Measurements from ENCODE around the gene IGFBP4. TPM values are rescaled to one million over a fixed set of nuclear protein-coding genes. Genes with fewer than 3 reads are reported as not detected.

The IGFBP4 gene
- total and polyA plus RNA-seq, 2 of the 13 experiments (the other 11 are each of a cell fraction or from before 2014, with no cell fraction given) = 4.1 to 49.0 TPM

DNA sequence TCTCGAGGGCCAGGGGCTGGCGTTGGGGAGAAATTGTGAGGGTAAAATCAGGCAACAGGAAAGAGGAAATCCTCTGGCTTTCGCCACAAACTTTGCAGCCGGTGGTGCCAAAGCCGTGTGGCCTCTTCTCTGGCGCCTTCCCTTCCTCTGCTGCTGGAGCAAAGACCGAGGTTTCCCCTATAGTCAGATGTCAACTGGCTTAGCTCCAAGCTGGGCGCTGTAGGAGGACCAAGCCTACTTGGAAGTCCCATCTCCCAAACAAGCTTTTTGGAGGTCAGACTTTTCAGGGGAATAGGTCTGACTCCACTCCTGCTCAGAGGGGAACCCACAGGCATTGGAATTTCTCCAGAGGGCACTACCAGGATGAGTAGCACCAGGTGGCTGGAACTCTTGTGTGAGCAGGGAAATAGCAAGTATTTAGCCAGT, 5.0 kb downstream of the IGFBP4 start:
- in situ Hi-C loops (cut with HindIII; ENCODE audit: extremely low pct_ligation_motif_present, low pct_unique_long_range_greater_than_20kb) = no loop called here
- Histone ChIP-seq H3K9ac (ENCODE audit: insufficient read depth, low read depth, low read length) (peak overlapping the region; percentile 1; the same call in 1 of the 2 replicates), H3K79me2 (ENCODE audit: insufficient read depth, low read length) (no peaks in the 10 kb centered on the region), H3K9me3 (ENCODE audit: low read length) (no peaks in the 10 kb centered on the region), H2AFZ (ENCODE audit: low read length) (no peak overlapping the region), H3K36me3 (replicated peaks in 1 of 2; ENCODE audit: control insufficient read depth in 1 of 2, insufficient read depth in 2 of 2, low read length in 2 of 2) (peaks cover 0 to 3% of the 10 kb centered on the region in 2 experiments; a peak in 2 of 5 replicates), H4K20me1 (ENCODE audit: insufficient read depth, low read length) (no peaks in the 10 kb centered on the region), H3K4me3 (replicated peaks in 1 of 3; ENCODE audit: insufficient read depth in 1 of 3, low read depth in 2 of 3, low read length in 3 of 3) (peak overlapping the region; percentile 1 to 58 (median 10); a peak in 3 of 6 replicates), H3K27me3 (ENCODE audit: control insufficient read depth in 1 of 2, insufficient read depth in 2 of 2, low read length in 2 of 2) (no peaks in the 10 kb centered on the region; a peak in 1 of 5 replicates), H3K4me2 (ENCODE audit: low read depth, low read length) (peak overlapping the region; percentile 81), H3K4me1 (ENCODE audit: insufficient read depth, low read length) (peaks cover 66% of the 10 kb centered on the region), H3K27ac (ENCODE audit: extremely low read length, insufficient read depth, low read length) (peak overlapping the region; percentile 54)
- DNase-seq (ENCODE audit: low spot score) (peak; percentile 39), ATAC-seq (peak; percentile 54), FAIRE-seq (no peak)
- ChIA-PET CTCF (ENCODE audit: low intra/inter-chr PET ratio, low total read pairs) (interaction anchor here (0.9 kb wide), 1 partner anchor 28 kb away, joined by 3 read pairs; no protein-coding TSS in a partner anchor), POLR2A (interaction anchor here (0.7 to 2.6 kb wide), 16 partner anchors 23 to 1240 kb away, joined by 3 to 15 read pairs (median 4); partner anchors contain the start of genes EIF1 and TOP2A)
- 2% methylated on average over 7 of the region's 8 CpGs for WGBS (ENCODE audit: low lambda C conversion rate)
- no TSS peak for BruUV-seq (replicated peaks)
- intact Hi-C loops (cut with micrococcal nuclease; ENCODE audit: unreplicated experiment) = loop anchor here (1.0 kb wide), 1 partner anchor 86 kb away; no protein-coding TSS in a partner anchor
- TF ChIP-seq KDM6A (CRISPR knock-in tag; IDR thresholded peaks at IDR 0.05; ENCODE audit: low read depth) = no peak
- no peak for TF ChIP-seq MAZ (IDR thresholded peaks at IDR 0.05; ENCODE audit: borderline replicate concordance, low read depth, low read length)
- no peak; the same call in 1 of the 2 replicates for TF ChIP-seq MAZ (CRISPR knock-in tag; IDR thresholded peaks at IDR 0.05; ENCODE audit: low read depth)
- peak; percentile 12; the same call in 1 of the 2 replicates for TF ChIP-seq ZBTB7B (CRISPR knock-in tag; IDR thresholded peaks at IDR 0.05)
- no peak for TF ChIP-seq STAT5B (CRISPR knock-in tag; IDR thresholded peaks at IDR 0.05)
- TF ChIP-seq ZNF44 (CRISPR knock-in tag; IDR thresholded peaks at IDR 0.05) = peak; percentile 89
- TF ChIP-seq ZNF292 (CRISPR knock-in tag; IDR thresholded peaks at IDR 0.05; ENCODE audit: borderline replicate concordance, low read depth) = no peak
- TF ChIP-seq ZFX (CRISPR knock-in tag; IDR thresholded peaks at IDR 0.05; ENCODE audit: low read depth) = peak; percentile 15; the same call in 1 of the 2 replicates
- TF ChIP-seq NFIC (IDR thresholded peaks at IDR 0.05; ENCODE audit: low read length) = no peak
- TF ChIP-seq NR2C2 (CRISPR knock-in tag; IDR thresholded peaks at IDR 0.05; ENCODE audit: borderline replicate concordance) = no peak
- TF ChIP-seq ZFP37 (CRISPR knock-in tag; IDR thresholded peaks at IDR 0.05; ENCODE audit: borderline replicate concordance) = no peak
- TF ChIP-seq BRCA1 (CRISPR knock-in tag; IDR thresholded peaks at IDR 0.05) = no peak
- TF ChIP-seq MTF2 (CRISPR knock-in tag; IDR thresholded peaks at IDR 0.05; ENCODE audit: borderline replicate concordance) = no peak
- peak; percentile 11; the same call in 1 of the 2 replicates for TF ChIP-seq SP4 (CRISPR knock-in tag; IDR thresholded peaks at IDR 0.05)
- TF ChIP-seq PHF8 (CRISPR knock-in tag; IDR thresholded peaks at IDR 0.05) = 0 out of 2 replicates have a peak, but pooled peaks have one; percentile 16
- TF ChIP-seq ZNF510 (CRISPR knock-in tag; IDR thresholded peaks at IDR 0.05; ENCODE audit: low read depth) = peak; percentile 18; the same call in 1 of the 2 replicates
- 0 out of 2 replicates have a peak, but pooled peaks have one; percentile 10 for TF ChIP-seq BRD4 (CRISPR knock-in tag; IDR thresholded peaks at IDR 0.05)
- TF ChIP-seq ZNF446 (CRISPR knock-in tag; IDR thresholded peaks at IDR 0.05) = peak; percentile 75; the same call in 1 of the 2 replicates
- TF ChIP-seq, protein P1, sequence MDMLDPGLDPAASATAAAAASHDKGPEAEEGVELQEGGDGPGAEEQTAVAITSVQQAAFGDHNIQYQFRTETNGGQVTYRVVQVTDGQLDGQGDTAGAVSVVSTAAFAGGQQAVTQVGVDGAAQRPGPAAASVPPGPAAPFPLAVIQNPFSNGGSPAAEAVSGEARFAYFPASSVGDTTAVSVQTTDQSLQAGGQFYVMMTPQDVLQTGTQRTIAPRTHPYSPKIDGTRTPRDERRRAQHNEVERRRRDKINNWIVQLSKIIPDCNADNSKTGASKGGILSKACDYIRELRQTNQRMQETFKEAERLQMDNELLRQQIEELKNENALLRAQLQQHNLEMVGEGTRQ (IDR thresholded peaks at IDR 0.05; ENCODE audit: low read depth, low read length) = no peak
- TF ChIP-seq, protein P1 (CRISPR knock-in tag; IDR thresholded peaks at IDR 0.05; ENCODE audit: borderline replicate concordance) = no peak
- peak; percentile 49 for TF ChIP-seq ZNF274 (CRISPR knock-in tag; IDR thresholded peaks at IDR 0.05)
- TF ChIP-seq ZNF674 (CRISPR knock-in tag; IDR thresholded peaks at IDR 0.05; ENCODE audit: low read depth) = no peak
- no peak for TF ChIP-seq ZNF501 (CRISPR knock-in tag; IDR thresholded peaks at IDR 0.05)
- TF ChIP-seq NR1H2 (CRISPR knock-in tag; IDR thresholded peaks at IDR 0.05; ENCODE audit: borderline replicate concordance, low read depth) = peak; percentile 25; the same call in 1 of the 2 replicates
- 0 out of 2 replicates have a peak, but pooled peaks have one; percentile 14 for TF ChIP-seq ETV5 (CRISPR knock-in tag; IDR thresholded peaks at IDR 0.05; ENCODE audit: borderline replicate concordance)

Measured in HepG2 (cell line).